Spinal cord (tissue), 10 donors: ENCODE measurements around the gene NKAPL. TPM values are rescaled to one million over a fixed set of nuclear protein-coding genes. Genes with fewer than 3 reads are reported as not detected.

Experiments used
- DNase-seq, 6 donors: peaks; one replicate each; pipeline versions ENCODE4 v3.0.0 to v3.0.0-alpha.2; 2013 to 2015; ENCODE audit warnings: low spot score in 6 of 6, low read depth in 4 of 6
- H3K27ac ChIP-seq: one replicate; pipeline ENCODE4 v1.5.1; 2013; ENCODE audit warnings: low read depth, low read length, control low read depth
- H3K27me3 ChIP-seq: one replicate; pipeline ENCODE4 v1.6.1; 2013; ENCODE audit warnings: low read length; ENCODE audit not compliant: control insufficient read depth, insufficient read depth
- H3K36me3 ChIP-seq: one replicate; pipeline ENCODE4 v1.6.1; 2013; ENCODE audit warnings: low read length; ENCODE audit not compliant: control insufficient read depth, insufficient read depth
- H3K4me1 ChIP-seq: one replicate; pipeline ENCODE4 v1.6.1; 2013; ENCODE audit warnings: low read length; ENCODE audit not compliant: control insufficient read depth, insufficient read depth
- H3K4me3 ChIP-seq: one replicate; pipeline ENCODE4 v1.5.1; 2013; ENCODE audit warnings: low read depth, low read length, control low read depth
- H3K9me3 ChIP-seq: one replicate; pipeline ENCODE4 v1.6.1; 2013; ENCODE audit warnings: low read length; ENCODE audit not compliant: control insufficient read depth, insufficient read depth
- WGBS: methylation state at CpG from one replicate; pipeline ENCODE4 v1.1.5; 2013; ENCODE audit warnings: missing lambda C conversion rate; ENCODE audit not compliant: insufficient coverage; 5-methylcytosine and 5-hydroxymethylcytosine counted together
- polyA plus RNA-seq, 2 donors: library from polyadenylated mRNA; unstranded; fragments of 120-200 nt; gene quantifications; one replicate each; pipeline ENCODE4 v1.2.1, GENCODE V29; 2013; ENCODE audit not compliant: insufficient read length in 2 of 2
- total RNA-seq, 2 donors: library from RNA; depleted of rRNA in 1 of 2; stranded (reverse); fragments of 120-200 nt in 1 of 2; fragments of >200 nt in 1 of 2; gene quantifications; one replicate each; pipeline versions ENCODE4 v1.2.3 to v1.2.4, GENCODE V29; 2013 to 2014
- donor health status: healthy.

The NKAPL gene
- total and polyA plus RNA-seq, 4 donors = 1.8 to 3.3 (median 2.7) TPM

DNA sequence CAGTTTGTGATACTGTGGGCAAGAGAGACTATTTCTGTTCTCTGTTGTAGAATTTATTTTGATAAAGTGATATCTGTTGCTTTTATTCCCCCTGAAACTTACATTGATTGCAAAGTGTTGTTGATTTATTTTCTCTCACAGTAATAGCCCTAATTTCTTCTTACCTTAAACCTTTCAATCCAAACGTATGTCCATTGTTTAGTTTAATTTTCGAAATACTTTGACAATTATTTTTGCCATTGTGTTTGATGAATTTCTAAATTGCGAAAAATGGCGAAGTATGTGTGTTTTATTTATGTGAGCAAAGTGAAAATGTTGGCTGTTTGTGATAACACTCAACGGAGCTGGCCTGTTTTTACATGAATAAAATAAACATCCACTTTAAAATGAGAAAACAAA lies 7.5 kb downstream of the NKAPL start:
- Histone ChIP-seq H3K9me3 (peaks cover 2% of the 10 kb centered on the region), H3K27me3 (peaks cover 3% of the 10 kb centered on the region), H3K4me3 (peak overlapping the region; percentile 95), H3K27ac (peak overlapping the region; percentile 94), H3K36me3 (no peaks in the 10 kb centered on the region), H3K4me1 (peaks cover 4% of the 10 kb centered on the region)
- DNase-seq = no peak
- WGBS = no CpG with 5 or more reads among the region's 5 CpGs

DNA sequence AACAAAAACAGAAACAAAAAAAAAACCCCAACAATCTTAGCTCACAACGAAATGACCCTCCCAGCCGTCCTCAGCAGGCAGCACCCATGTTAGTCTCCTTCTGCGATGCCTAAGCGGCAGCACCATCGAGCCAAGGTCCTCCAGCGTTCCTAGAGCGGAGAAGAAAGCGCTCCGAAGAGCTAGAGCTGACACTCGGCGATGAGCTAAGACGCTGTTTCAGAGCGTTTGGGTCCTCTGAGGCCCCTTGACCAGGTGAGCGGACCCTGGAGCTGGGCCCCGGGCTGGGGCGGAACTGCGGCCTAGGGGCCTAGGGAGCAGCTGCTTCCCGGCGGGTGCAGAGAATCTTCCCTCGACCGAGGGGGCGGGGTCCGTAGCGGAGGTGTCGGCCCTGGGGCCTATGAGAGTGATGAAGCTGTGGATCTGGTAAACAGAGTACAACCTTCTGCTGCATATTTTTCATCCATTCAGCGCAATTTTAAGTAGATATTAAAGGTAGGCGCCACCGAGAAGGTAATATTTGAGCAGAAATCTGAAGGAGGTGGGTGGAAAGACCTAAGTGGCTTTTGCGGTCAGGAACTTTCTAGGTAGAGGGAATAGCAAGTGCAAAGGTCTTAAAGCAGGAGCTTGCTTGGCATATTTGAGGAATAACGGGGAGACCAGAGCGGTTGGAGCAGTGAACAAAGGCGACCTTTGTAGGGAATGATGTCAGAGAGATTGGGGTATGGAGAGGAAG lies 8.0 kb downstream of the NKAPL start, which contains the start of gene ZSCAN26:
Gene ZSCAN26 (plus strand): TSS at position 182 of the 733 bp plus-strand sequence. CDS start 4,777 bp downstream, outside the sequence.
- DNase-seq = peak; percentile 90 to 98 (median 92)
- peak within 1 kb of the TSS; percentile 94 for H3K27ac ChIP-seq
- peaks cover 4% of the 10 kb centered on the region for H3K36me3 ChIP-seq
- peaks cover 2% of the 10 kb centered on the region for H3K27me3 ChIP-seq
- 0% methylated on average over 27 of the region's 32 CpGs for WGBS
- H3K9me3 ChIP-seq = peaks cover under 1% of the 10 kb centered on the region
- peaks cover 4% of the 10 kb centered on the region for H3K4me1 ChIP-seq
- H3K4me3 ChIP-seq = peak within 1 kb of the TSS; percentile 95

DNA sequence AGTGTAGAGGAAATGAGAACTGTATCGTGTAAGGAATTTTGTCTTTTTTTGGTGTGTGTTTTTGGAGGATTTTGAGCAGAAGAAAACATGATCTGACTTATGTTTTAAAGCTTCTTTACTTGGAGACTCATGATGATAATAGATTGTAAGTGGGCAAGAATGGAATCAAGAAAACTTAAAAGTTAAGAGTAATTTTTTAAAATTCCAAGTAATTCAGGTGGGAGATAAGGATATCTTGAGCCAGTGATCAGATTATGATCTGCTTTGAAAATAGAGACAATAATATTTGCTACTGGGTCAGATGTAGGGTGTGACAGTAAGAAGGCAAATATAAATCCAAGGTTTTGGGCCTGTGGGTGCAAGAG lies 8.6 kb downstream of the NKAPL start:
- H3K4me1 ChIP-seq = peaks cover 4% of the 10 kb centered on the region
- H3K9me3 ChIP-seq = no peaks in the 10 kb centered on the region
- no peak for DNase-seq
- H3K36me3 ChIP-seq = peaks cover 9% of the 10 kb centered on the region
- H3K27me3 ChIP-seq = no peaks in the 10 kb centered on the region
- H3K4me3 ChIP-seq = peak overlapping the region; percentile 95
- 5% methylated on average over 1 of the region's 1 CpG for WGBS
- H3K27ac ChIP-seq = peak overlapping the region; percentile 94

GRCh38 chr6:28269492-28269891 lies 10.4 kb downstream of the NKAPL start:
- Histone ChIP-seq H3K9me3 (no peaks in the 10 kb centered on the region), H3K27me3 (no peaks in the 10 kb centered on the region), H3K36me3 (peaks cover 23% of the 10 kb centered on the region), H3K4me3 (no peak overlapping the region), H3K27ac (no peak overlapping the region), H3K4me1 (peaks cover 4% of the 10 kb centered on the region)
- DNase-seq = no peak

GRCh38 chr6:28274888-28275287 lies 15.8 kb downstream of the NKAPL start:
- no peak for DNase-seq
- peaks cover 33% of the 10 kb centered on the region for H3K36me3 ChIP-seq
- no peaks in the 10 kb centered on the region for H3K9me3 ChIP-seq
- H3K4me1 ChIP-seq = no peaks in the 10 kb centered on the region
- H3K4me3 ChIP-seq = no peak overlapping the region
- no peaks in the 10 kb centered on the region for H3K27me3 ChIP-seq
- no peak overlapping the region for H3K27ac ChIP-seq

- Histone ChIP-seq H3K27me3 (no peaks in the 10 kb centered on the region), H3K9me3 (no peaks in the 10 kb centered on the region), H3K4me1 (no peaks in the 10 kb centered on the region), H3K4me3 (no peak overlapping the region), H3K36me3 (peaks cover 25% of the 10 kb centered on the region), H3K27ac (no peak overlapping the region)
- no CpG with 5 or more reads among the region's 3 CpGs for WGBS
- no peak for DNase-seq
Measured at GRCh38 chr6:28277746-28278145, 18.6 kb downstream of the NKAPL start.

DNA sequence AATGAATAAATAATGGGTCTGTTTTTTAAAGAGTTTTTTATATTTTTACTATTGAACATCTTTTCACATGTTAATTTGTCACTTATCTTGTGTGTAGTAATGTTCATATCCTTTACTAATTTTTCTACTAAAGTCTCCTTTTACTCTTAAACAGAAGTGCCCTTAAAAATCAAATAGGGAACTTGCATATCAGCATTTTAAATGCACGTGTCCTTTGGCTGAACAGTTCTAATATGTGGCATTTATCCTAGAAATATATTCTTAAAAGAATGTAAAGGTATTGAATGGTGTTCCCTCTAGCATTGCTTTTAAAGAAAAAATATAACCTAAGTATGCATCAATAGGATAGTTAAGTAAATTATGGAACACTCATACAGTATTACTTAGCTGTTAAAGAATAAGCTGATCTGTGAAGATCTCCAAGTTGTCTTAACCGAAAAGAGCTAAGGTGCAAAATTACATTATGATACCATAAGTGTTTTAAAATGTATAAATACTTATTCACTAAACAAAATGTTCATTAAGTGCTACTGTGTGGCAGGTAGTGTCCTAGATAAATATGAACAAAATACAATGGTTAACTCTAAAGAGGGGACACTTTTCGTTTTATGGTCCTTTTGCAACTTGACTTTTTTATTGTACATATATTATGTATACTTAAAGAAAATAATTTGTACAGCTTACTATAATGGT lies 21.6 kb downstream of the NKAPL start:
- H3K9me3 ChIP-seq = no peaks in the 10 kb centered on the region
- H3K4me1 ChIP-seq = no peaks in the 10 kb centered on the region
- H3K4me3 ChIP-seq = peak overlapping the region; percentile 74
- no peaks in the 10 kb centered on the region for H3K27me3 ChIP-seq
- WGBS = no CpG with 5 or more reads among the region's 3 CpGs
- DNase-seq = no peak
- no peak overlapping the region for H3K27ac ChIP-seq
- H3K36me3 ChIP-seq = peaks cover 13% of the 10 kb centered on the region

GRCh38 chr6:28281288-28282064 lies 22.4 kb downstream of the NKAPL start, which contains the start of gene PGBD1:
Gene PGBD1 (plus strand): TSS chr6:28281572. CDS start chr6:28283814, 2,242 bp downstream.
- peak within 1 kb of the TSS; percentile 25 for H3K27ac ChIP-seq
- no peaks in the 10 kb centered on the region for H3K4me1 ChIP-seq
- DNase-seq = peak in 3 of 6 donors; percentile 63 to 92 (median 92)
- no peaks in the 10 kb centered on the region for H3K27me3 ChIP-seq
- peak within 1 kb of the TSS; percentile 74 for H3K4me3 ChIP-seq
- H3K36me3 ChIP-seq = peaks cover 9% of the 10 kb centered on the region
- under 1% methylated on average over 50 of the region's 50 CpGs for WGBS
- no peaks in the 10 kb centered on the region for H3K9me3 ChIP-seq

DNA sequence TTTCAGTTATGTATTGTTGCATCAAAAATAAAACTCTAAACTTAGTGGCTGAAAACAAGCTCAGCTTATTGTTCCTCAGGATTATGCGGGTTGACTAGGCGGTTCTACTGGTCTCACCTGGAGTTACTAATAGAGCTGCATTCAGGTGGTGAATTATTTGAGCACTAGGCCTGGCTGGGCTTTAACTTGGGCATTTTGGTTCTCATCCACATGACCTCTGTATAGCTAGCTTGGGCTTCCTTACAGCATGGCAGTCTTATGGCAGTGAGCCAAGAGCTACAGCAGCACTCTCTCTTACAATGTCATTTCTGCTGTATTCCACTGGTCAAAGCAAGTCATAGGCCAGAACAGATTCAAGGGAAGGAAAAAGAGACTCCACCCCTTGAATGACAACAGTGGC lies 23.8 kb downstream of the NKAPL start:
- WGBS = 100% methylated on average over 2 of the region's 2 CpGs
- no peak overlapping the region for H3K27ac ChIP-seq
- no peaks in the 10 kb centered on the region for H3K27me3 ChIP-seq
- H3K9me3 ChIP-seq = no peaks in the 10 kb centered on the region
- H3K36me3 ChIP-seq = peaks cover 13% of the 10 kb centered on the region
- H3K4me3 ChIP-seq = no peak overlapping the region
- H3K4me1 ChIP-seq = no peaks in the 10 kb centered on the region
- DNase-seq = no peak
